Measurements from ENCODE around the gene LRWD1.
A peak's percentile ranks its signal among the peaks of the same experiment; 100 is the strongest.

LRWD1 gene

DNA sequence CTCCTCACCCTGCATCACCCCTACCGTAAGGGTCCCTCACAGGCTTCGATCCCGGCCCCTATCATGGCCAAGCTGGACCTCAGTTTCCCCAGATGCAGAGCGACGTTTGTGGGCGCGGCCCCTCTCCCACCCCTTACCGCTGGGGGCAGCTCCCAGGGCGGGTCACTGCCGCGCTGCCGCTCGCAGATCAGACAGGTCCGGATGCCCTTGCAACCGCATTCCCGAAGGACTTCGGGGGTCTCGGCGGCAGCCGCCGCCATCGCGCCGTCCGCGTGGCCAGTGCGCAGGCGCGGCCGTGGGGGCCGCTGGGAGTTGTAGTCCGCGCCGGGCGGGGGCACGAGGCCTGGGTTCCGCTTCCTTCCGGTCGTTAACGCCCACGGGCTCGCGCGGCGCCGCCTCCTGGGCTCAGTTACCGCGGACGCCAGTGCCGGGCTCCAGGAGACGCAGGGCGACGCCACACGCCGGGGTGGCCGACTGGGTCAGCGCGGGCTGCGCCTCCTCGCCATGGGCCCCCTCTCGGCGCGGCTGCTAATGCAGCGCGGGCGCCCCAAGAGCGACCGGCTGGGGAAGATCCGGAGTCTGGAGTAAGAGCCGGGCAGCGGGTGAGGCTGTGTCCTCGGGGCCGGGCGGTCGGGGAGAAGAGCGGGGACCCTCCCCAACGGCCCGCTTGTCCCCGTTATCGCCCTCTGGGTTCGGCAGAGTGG is at the start of gene LRWD1, which contains the start of gene ALKBH4:
TSS of gene LRWD1 (plus strand) at position 408 of the 704 bp plus-strand sequence. CDS start at position 505, 97 bp downstream.
TSS of gene ALKBH4 (minus strand) at position 287 of the 704 bp plus-strand sequence. CDS start at position 260, 27 bp downstream.
- DNase-seq (ENCODE audit: low read depth in 2 of 2) = peak; percentile 89 to 90

DNA sequence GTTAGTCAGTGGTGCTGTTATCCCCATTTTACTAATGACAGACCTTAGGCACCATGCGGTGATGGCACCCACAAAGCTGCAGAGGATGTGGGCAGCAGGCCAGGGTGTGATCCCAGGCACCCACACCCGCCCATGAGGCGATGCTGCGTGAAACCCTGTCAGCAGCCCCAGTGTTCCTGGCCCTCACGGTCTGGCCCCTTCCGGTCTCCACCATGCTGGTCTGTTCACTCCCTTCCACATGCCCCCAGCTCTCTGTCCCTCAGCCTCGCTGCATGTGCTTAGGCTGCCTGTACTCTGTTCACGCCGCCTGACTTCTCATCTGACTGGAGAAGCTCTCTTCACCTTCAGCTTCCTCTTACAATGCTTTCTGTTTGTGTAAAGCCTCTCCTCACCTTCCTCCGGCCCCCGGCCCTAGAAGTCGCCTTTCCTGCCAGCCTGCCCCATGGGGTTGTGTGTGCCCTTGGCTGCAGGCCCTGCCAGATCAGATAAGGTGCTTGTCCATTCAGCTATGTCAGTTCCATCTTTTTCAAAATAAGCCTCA is 49.0 kb upstream of the LRWD1 start:
- peak in 1 of 2 donors; percentile 35 for DNase-seq (ENCODE audit: low read depth in 2 of 2)

DNA sequence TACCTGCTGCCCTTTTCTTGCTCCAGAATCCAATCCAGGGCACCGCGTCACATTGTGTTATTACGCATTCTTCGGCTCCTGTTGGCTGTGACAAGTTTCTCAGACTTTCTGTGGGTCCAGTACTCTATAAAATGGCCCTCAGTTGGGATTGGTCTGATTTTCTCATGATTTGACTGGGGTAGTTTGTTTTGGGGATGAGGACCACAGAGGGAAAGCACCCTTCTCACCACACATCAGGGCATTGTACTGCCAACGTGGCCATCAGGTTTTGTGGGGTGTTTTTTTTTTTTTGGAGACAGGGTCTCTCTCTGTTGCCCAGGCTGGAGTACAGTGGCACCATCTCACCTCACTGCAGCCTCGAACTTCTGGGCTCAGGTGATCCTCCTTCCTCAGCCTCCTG is 48.4 kb upstream of the LRWD1 start:
- DNase-seq (ENCODE audit: low read depth in 2 of 2) = no peak

DNA sequence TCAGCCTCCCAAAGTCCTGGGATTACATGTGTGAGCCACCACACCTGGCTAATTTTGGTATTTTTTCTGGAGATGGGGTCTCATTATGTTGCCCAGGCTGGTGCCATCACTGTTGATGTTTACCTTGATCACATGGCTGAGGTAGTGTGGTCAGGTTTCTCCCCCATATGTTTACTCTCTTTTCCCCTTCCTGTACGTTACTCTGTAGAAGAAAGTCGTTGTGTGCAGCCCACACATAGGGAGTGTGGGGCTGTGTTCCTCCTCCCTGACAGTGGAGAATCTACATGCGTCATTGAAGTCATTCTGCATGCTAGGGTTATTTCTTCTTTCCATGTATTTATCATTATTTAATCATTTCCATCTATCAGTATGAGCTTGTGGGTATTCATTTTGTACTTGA is 47.7 kb upstream of the LRWD1 start:
- DNase-seq (ENCODE audit: low read depth in 2 of 2) = no peak

DNA sequence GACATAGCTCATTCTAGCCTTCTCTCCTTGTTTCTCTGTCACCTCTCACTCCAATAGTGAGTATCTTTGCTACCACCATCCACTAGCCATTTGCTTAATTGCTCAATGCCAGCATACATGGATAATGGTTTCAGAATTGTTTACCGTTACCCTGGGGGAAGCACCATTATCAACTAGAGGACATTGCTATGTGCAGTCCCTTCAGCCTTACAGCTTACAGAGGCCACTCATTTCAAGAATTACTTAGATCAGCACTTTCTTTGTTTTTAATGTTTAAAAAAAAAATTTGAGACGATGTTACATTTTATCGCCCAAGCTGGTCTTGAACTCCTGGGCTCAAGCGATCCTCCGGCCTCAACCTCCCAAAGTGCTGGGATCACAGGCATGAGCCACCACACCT is 46.2 kb upstream of the LRWD1 start:
- DNase-seq (ENCODE audit: low read depth in 2 of 2) = no peak

DNA sequence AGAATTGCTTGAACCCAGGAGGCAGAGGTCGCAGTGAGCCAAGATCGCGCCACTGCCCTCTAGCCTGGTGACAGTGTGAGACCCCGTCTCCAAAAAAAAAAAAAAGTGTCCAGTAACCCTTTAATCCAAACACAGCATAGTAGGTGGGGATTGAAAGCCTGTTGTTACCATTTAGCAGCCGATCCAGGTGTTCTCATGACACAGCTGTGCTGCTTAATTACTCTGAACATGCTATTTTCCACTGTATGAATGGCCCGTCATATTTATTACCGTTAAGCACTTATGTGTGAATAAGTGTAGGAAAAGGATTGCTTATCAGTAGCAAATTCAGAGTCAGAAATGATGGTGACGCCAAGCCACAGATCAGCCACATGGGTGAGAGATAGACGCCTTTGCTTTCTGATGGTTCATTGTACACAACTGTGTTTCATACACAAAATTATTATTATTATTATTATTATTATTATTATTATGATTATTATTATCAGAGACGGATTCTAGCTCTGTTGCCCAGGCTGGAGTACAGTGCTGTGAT is 43.0 kb upstream of the LRWD1 start:
- no peak for DNase-seq (ENCODE audit: low read depth in 2 of 2)

DNA sequence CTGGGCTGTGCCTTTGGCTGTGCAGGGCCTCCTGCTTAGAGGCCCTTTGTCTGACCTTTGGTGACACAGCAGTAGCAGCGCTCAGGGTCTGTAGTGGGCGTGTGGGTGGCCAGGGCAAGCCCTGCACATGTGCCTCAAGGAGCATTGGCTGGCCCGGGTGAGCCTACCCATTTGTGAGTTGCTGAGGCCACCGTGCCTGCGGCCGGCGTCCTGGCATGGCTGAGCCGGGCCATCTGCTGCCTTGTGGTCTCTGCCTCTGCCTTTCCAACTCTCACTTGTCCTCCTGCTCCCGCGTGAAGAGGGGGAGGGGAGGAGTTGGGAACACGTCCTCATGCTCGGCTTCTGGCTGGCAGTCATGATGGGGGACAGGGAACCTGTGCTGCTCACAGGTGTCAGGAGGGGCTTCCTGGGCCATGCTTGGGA is 40.6 kb upstream of the LRWD1 start:
- no peak for DNase-seq (ENCODE audit: low read depth in 2 of 2)

DNA sequence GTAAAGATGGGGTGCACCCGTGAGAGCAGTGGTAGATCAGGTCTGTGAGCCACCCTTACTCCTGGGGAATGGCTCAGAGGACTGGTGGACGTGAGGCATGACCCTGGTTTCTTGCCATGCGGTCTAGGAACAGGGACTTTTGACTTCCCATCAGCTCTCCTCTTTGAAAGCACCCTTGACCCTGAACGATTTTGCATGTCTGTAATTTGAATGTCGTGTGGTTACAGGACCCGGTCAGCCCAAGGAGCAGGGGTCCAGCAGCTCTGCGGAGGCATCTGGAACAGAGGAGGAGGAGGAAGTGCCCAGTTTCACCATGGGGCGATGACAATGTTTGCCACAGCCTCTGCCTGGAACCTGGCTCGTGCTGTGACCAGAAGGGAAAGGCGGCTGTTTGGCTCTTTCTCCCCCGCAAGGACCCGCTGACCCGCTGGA is 40.0 kb upstream of the LRWD1 start:
- no peak for DNase-seq (ENCODE audit: low read depth in 2 of 2)

DNA sequence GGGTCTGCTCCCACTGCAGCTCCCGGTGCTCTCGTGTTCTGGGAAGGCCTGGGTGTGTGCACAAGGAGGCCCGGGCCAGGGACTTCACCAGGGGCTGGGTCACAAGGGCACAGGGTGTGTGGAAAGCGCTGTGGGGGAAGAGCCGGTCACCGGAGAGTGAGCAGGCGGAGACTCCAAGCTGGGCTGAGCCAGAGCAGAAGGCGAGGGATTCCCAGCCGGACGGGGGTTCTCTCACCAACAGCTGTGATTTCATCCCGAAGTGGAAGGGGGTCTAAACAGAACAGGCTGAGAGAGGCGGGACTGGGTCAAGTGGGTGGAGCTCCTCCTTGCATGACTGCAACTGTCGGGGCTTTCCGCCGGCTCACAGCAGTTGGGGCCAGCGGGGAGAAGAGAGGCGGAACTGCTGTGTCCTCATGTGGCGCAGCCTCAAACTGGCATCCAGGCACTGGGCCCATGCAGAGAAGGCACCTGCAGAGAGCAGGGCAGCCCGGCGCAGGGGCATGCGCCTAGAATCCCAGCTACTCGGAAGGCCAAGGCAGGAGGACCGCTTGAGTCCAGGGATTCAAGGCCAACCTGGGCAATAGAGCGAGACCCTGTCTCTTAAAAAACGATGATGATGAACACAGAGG is 39.0 kb upstream of the LRWD1 start:
- DNase-seq (ENCODE audit: low read depth in 2 of 2) = peak; percentile 60 to 76

DNA sequence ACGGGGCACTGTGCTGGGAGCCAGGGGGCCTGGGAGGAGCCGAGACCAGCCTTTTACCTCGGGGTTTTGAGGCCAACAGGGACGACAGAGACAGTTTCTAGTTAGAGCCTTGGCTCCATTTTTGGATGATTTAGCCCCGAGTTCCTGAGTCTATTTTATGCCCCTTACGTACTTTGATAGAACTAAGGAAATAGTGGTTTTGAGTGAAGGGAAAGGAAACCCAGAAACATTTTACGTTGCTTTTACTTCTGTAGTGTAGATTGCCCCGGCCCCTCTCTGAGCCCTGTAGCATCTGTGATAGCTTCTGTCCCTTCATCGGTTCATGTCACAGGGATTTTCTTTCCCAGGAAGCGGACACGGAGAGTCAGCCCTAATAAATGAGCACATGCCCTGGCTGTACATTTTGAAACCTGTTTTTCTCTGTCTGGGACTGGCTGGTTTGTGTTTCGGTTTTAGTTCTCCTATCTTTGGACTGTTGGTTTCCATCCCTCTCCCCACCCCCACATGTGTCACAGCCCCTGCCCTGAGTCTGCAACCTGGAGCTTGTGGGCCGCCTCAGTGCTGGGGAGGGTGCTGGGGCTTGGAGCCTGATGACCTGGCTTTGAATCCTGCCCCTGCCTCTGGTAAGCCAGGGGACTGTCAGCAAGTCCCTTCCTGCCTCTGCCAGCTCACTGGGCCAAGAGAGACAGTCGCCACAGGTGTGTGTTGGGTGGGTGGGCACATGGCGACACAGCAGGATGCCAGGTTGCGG is 38.3 kb upstream of the LRWD1 start:
- DNase-seq (ENCODE audit: low read depth in 2 of 2) = peak in 1 of 2 donors; percentile 31

DNA sequence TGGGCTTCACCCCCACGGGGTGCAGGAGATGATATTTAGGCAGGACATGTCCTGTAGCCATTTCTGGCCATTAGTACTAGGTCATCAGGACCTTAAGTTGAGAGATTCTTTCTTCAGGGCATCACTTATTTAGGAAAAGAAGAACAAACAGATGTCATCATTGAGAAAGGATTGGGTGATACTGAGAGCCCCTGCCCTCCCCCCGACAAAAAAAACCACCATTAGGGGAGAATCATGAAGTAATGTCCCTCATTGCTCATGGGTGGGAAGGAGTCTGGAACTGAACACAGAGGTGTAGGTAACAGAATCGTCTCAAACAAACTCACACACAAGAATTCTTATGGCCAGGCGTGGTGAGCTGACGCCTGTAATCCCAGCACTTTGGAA is 37.8 kb upstream of the LRWD1 start:
- no peak for DNase-seq (ENCODE audit: low read depth in 2 of 2)

DNA sequence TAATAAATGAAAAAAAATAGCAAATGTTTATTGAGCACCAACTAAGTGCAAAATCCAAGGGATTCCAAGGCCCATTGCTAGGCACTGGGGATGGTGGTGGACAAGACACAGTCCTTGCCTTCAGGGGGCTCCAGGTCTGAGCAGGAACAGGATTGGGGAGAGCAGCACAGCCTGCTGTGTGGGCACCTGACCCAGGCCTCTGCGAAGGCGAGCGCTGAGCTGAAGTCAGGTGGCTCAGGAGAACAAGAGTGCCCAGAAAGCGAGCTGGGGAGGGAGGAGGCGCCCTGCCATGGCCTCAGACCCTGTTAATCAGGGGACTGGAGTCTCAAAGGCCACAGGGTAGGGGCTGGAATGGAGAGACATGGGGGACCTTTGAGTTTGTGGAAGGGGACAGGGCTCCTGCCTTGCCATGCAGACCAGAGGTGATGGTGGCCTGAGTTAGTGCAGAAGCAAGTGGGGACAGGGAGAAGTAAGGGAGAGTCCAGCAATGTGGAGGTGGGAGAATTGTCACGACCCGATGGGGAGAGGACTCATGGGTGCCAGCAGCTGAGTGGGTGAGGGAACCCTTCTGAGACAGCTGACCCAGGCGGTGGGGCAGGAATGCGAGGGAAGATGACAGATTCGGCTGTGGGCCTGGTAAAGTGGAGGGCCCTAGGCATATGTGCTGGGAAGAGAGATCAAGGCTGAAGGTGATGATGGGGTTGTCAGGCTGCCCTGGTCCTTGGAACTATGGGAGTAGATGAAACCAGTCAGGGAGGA is 35.5 kb upstream of the LRWD1 start:
- no peak for DNase-seq (ENCODE audit: low read depth in 2 of 2)

DNA sequence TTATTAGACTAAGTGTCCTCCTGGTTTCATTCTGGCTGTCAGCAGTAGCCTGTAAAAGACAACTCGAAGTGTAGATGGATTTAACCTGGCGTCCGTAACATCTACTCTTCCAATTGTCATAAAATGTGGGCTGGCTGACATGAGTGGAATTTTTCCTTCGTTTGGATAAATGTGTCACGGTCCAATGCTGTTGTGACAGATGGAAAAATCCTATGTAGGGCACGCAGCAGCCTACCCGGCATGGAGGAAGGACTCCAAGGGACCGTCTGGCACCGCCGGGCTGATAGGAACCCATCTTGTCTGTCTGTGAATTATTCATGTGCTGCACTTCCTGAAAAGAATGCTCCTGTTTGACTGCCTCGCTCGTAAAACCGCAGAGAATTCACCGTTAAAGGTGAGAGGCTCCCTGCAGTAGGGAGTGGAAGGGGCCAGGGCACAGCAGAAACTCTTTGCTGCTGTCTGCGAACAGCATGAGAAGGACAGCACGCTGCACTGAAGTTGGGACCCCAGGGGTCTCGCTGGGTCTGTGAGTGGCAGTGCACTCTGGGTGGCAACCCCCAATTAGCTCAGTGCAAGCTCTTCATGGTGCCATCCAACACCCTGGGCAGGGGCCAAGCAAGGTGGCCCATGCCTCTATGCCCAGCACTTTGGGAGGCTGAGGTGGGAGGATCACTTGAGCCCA is 33.0 kb upstream of the LRWD1 start:
- DNase-seq (ENCODE audit: low read depth in 2 of 2) = peak; percentile 24 to 37

DNA sequence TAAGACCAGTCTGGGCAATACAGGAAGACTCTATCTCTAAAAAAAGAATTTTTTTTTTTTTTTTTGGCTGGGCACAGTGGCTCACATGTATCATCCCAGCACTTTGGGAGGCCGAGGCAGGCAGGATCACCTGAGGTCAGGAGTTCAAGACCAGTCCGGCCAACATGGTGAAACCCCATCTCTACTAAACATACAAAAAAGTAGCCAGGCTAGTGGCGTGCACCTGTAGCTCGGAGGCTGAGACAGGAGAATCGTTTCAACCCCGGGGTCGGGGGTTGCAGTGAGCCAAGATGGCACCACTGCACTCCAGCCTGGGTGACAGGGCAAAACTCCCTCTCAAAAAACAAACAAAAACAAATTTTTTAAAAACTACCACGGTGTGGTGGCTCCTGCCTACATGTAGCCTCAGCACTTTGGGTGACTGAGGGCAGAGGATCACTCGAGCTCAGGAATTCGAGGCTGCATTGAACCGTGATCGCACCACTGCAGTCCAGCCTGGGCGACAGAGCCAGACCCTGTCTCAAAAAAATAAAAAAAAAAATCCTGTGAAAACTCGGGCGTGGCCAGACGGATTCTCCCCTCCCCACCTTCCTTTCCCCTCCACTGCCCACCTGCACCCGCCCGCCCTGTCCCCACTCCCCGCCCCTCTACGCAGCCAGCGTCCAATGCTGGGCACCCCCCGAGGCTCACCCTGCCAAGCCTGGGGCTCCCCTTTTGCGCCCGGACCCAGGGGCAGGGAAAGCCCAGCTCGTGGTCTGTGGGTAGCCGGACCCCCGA is 32.2 kb upstream of the LRWD1 start:
- no peak for DNase-seq (ENCODE audit: low read depth in 2 of 2)

DNA sequence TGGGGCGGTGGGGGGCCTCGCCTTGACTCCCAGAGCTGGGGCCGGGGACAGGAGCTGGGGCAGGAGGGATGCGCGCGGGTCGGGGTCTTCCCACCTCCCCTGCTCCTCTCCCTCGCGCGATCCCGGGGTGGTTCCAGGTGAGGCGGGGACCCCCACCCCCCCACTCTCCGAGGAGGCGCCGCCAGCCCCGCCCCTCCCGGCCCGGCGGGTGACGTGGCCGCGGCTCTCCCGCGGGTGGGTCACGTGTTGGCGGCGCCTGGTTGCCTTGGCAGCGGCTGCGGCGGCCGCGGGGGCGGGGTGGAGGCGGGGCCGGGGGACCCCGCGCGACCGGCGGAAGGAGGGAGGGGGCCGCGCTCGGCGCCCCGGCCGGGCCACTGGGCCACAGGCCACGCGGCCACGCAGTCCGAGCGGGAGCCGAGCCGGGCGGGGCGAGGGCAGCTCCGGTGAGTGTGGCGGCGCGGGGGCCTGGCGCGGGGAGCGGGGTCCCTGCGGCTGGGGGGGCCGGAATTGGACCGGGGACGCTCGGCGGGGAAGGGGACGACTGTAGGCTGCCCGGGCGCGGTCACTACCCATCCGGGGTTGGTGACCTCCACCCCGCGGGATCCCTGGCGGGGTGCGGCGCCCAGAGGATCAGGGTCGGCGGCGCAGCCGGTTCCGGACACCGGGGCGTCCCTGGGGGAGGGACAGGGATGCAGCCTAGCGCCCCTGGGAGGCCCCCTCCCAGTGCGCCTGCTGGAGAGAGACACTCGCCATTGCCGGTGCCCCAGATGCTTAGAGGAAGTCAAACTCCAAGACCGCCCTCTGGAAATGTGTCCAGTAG is 31.4 kb upstream of the LRWD1 start, which contains the start of gene ORAI2:
TSS of gene ORAI2 (plus strand) at position 357 of the 820 bp plus-strand sequence. CDS start 5,382 bp downstream, outside the sequence.
- DNase-seq (ENCODE audit: low read depth in 2 of 2) = peak; percentile 82 to 84

DNA sequence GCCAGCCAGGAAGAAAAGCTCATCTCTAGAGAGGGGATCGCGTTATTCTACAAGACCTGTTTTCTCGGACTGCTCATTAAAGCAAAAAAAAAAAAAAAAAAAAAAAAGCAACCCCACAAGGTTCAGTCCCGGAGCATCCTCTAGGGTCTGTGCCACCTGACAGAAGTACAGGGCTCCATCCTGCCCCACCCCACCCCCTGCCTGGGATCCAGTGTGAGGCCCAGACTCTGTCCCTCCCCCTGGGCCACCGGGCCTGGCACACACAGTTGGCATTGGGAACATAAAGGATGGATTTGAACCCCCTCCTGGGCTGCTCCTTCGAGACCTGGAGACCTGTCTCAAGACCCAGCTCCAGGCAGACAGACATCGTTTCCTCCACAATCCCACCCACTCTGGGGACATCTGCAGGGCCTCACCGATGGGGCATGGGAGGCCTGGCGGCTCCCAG is 30.7 kb upstream of the LRWD1 start:
- DNase-seq (ENCODE audit: low read depth in 2 of 2) = no peak

DNA sequence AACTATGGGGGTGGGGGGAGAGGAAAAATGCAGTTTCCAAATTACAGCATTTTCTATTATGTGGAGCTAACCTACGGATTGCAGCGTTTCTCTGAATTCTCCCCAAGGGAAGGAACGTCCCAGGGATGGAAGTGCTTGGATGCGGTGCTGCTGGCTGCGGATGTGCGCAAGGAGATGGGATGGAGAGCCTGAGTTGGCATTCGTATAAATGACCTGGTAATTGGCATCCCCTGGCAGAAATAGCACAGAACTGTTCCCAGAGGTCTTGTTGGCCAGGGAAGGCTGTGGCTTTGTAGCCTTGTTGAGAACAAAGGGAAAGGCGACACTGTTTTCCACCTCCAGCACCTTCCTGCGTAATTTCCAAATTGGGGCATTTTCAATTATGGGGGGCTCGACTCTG is 28.7 kb upstream of the LRWD1 start:
- DNase-seq (ENCODE audit: low read depth in 2 of 2) = no peak

DNA sequence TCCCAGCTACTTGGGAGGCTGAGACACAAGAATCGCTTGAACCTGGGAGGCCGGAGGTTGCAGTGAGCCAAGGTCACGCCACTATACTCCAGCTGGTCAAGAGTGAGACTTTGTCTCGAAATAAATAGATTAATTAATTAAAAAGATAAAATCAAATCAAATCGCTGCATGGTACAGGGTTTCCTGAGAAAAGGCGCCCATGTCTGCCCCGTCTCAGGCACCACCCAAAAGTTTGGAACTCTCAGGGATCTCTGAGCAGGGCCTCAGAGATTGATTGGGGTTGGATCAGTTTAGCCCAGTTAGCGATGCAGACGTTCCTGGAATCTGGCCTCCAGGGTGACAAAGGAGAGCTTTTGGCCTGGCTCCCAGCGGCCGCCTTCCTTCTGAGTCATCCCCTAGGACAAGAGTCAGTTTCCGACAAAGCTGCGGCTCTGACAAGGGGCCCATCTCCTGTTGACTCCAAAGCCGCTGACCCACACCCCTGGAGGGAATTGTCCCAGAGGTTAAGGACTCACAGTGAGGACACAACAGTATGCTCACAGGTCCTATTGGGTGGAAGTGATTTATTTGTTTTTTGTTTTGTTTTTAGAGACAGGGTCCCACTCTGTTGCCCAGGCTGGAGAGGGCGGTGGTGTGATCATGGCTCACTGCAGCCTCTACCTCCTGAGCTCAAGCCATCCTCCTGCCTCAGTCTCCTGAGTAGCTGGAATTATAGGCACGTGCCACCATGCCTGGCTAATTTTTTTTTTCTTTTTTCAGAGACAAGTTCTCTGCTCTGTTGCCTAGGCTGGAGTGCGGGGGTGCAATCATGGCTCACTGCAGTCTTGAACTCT is 24.6 kb upstream of the LRWD1 start:
- no peak for DNase-seq (ENCODE audit: low read depth in 2 of 2)
